HL-60 (cell line): ENCODE results near the gene C3orf20.

Experiments used
- DNase-seq, 2 experiments: peaks; one replicate each; pipeline ENCODE4 v3.0.0-alpha.2; 2010 to 2020; ENCODE audit warnings: low read depth in 1 of 2, low spot score in 1 of 2
- H3K27ac ChIP-seq: fragments of 250-450 bp; sonication (Bioruptor Pico); replicated peaks from 2 replicates; pipeline ENCODE4 v1.5.1; 2020; ENCODE audit warnings: mild to moderate bottlenecking, moderate library complexity
- H3K27me3 ChIP-seq: fragments of 250-450 bp; sonication (Bioruptor Pico); 2 replicates; pipeline ENCODE4 v1.5.1; 2021; ENCODE audit warnings: mild to moderate bottlenecking, moderate library complexity; ENCODE audit not compliant: insufficient read depth, poor library complexity, severe bottlenecking
- H3K4me3 ChIP-seq: replicated peaks from 2 replicates; pipeline ENCODE4 v1.5.1; 2011; ENCODE audit warnings: mild to moderate bottlenecking, control low read depth, low read length; ENCODE audit not compliant: insufficient read depth
- CTCF ChIP-seq: IDR thresholded peaks from one replicate; pipeline ENCODE4 v1.5.1; 2011; ENCODE audit warnings: low read length, control low read depth, inconsistent platforms; ENCODE audit not compliant: insufficient read depth
- GABPA ChIP-seq: IDR thresholded peaks from 2 replicates; pipeline ENCODE4 v1.6.1; 2012; ENCODE audit warnings: low read depth
- POLR2AphosphoS5 ChIP-seq: IDR thresholded peaks from 2 replicates; pipeline ENCODE4 v1.6.1; 2012; ENCODE audit warnings: low read depth
- REST ChIP-seq: IDR thresholded peaks from 2 replicates; pipeline ENCODE4 v1.6.1; 2012; ENCODE audit warnings: low read depth; ENCODE audit not compliant: insufficient replicate concordance
- SPI1 ChIP-seq: IDR thresholded peaks from 2 replicates; pipeline ENCODE4 v1.6.1; 2012; ENCODE audit warnings: low read depth, mild to moderate bottlenecking, borderline replicate concordance

The C3orf20 gene

GRCh38 chr3:14802381-14802731 lies 127.4 kb downstream of the C3orf20 start:
- no peak overlapping the region for H3K27ac ChIP-seq
- no peak overlapping the region for H3K4me3 ChIP-seq
- no peak for DNase-seq
- TF ChIP-seq SPI1 (no peak), CTCF (no peak), POLR2AphosphoS5 (no peak), REST (no peak), GABPA (no peak)
- H3K27me3 ChIP-seq, result no peaks in the 10 kb centered on the region

DNA sequence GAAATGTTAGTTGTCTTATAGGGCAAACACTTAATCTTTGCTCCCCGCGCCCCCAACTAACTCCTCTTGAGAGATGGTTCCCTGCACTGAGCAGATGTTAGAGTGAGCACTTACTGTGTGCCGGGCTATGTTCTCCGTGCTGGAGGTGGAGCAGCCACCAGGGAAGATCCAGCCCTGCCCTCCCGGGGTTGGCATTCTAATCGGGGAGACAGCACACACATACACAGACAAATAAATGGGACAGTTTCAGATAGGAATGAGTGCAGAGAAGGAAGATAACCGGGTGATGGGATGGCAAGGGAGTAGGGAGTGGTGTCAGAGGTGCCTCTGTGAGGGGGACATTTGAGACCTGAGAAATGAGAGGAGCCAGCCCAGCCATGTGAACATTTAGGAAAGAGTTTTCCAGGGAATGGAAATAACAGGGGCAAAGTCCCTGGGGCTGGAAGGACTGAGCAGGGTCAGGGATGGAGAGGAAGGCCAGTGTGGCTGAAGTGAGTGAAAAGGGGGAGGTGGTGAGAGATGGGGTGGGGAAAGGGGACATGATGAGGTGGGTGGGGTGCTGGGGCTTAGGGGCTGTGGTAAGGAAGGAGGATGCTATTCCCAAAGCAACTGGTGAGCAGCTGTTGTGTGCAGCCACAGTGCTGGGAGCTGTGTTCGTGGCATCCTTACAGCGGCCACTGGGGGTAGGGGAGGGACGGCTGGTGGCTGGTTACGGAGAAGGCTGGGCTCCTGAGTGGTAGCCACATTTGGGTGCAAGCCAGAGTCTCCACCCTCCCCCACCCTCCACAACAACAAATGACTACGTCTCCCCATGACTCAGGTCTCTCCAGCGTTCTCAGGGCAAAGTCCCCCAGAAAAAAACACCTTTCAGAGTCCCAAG lies 128.4 kb downstream of the C3orf20 start:
- no peak overlapping the region for H3K4me3 ChIP-seq
- no peak overlapping the region for H3K27ac ChIP-seq
- DNase-seq, result no peak
- H3K27me3 ChIP-seq, result no peaks in the 10 kb centered on the region
- TF ChIP-seq REST (no peak), SPI1 (no peak), POLR2AphosphoS5 (no peak), GABPA (no peak), CTCF (no peak)

DNA sequence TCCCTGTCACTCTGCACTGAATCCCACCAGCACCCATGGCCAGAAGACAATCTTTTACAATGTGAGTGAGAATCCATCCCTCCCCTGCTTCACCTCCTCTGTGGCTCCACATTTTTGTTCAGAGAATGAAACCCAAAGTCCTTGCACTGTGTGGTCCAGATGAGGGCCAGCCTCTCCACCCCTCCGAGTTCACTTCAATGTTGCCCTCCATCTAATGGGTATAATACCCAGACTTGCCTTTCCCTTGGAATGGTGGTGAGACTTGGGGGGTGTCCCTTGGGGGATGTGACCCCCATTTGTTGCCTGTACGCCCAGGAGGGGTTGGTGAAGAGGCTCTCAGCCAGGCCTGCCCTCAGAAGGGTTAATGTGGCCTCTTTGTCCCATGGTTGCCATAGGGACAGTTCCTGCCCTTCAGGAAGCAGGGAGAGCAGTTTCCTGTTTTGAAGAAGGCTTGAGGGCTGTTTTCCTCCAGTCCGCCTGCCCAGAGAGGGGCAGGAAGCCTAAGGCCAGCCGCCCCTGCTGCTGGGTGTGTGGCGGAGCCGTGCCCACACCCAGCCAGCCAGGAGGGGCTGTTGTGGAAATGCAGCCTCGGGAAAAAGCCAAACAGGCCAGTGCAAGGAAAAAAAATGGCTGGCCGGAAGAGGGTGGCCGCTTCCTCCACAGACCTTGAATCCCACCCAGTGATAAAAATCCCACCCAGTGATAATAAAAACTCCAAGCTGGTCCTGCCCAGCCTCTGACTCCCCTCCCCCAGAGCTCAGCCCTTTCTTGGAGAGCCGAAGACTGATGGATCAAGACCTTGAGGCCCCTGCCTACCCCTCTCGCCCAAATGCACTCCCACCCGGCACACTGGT lies 129.3 kb downstream of the C3orf20 start:
- H3K4me3 ChIP-seq, result no peak overlapping the region
- no peak for DNase-seq
- H3K27ac ChIP-seq, result no peak overlapping the region
- TF ChIP-seq GABPA (no peak), SPI1 (no peak), REST (no peak), CTCF (no peak)
- H3K27me3 ChIP-seq, result peaks cover under 1% of the 10 kb centered on the region
